Tibial artery (tissue), 4 donors: ENCODE measurements around the gene SLC38A11.

Experiments
- DNase-seq, 2 donors: peaks; one replicate each; pipeline ENCODE4 v3.0.0-alpha.2; 2019
- H3K27ac ChIP-seq, 2 donors: fragments of 200-600 bp; sonication (generic) in 1 of 2; 1 replicate in 1 of 2; 2 replicates in 1 of 2; pipeline ENCODE4 v1.5.1; 2018 to 2019; ENCODE audit warnings: mild to moderate bottlenecking in 1 of 2
- H3K27me3 ChIP-seq, 2 donors: fragments of 200-600 bp; sonication (generic) in 1 of 2; one replicate each; pipeline versions ENCODE4 v1.5.1 to v1.6.0; 2016 to 2019
- H3K36me3 ChIP-seq, 3 donors: fragments of 200-600 bp; sonication (generic) in 2 of 3; one replicate each; pipeline ENCODE4 v1.5.1; 2016 to 2019; ENCODE audit warnings: mild to moderate bottlenecking in 2 of 3
- H3K4me1 ChIP-seq, 4 donors: fragments of 200-600 bp; sonication (generic) in 2 of 4; 1 replicate in 3 of 4; 2 replicates in 1 of 4; pipeline ENCODE4 v1.5.1; 2016 to 2019
- H3K4me3 ChIP-seq, 2 donors: fragments of 200-600 bp; sonication (generic) in 1 of 2; 1 replicate in 1 of 2; 2 replicates in 1 of 2; pipeline ENCODE4 v1.5.1; 2018 to 2019; ENCODE audit warnings: mild to moderate bottlenecking in 2 of 2
- H3K9me3 ChIP-seq, 3 donors: fragments of 200-600 bp; sonication (generic) in 1 of 3; one replicate each; pipeline ENCODE4 v1.5.1; 2016 to 2019
- CTCF ChIP-seq, 2 experiments: fragments of 200-600 bp in 1 of 2; fragments of 450-650 bp in 1 of 2; IDR thresholded peaks; one replicate each; pipeline ENCODE4 v1.5.1; 2017 to 2019; ENCODE audit warnings: antibody characterized with exemption in 2 of 2, mild to moderate bottlenecking in 1 of 2, moderate library complexity in 1 of 2
- intact Hi-C: fragments of 100-400 bp; cut with DNase I; formaldehyde crosslinking; loops from one replicate; pipeline ENCODE4 v1.15.0; 2023; ENCODE audit warnings: low total_unique reads

Gene SLC38A11

GRCh38 chr2:164954186-164954585, 1.1 kb downstream of the SLC38A11 start:
- no peaks in the 10 kb centered on the region for H3K27me3 ChIP-seq
- no peaks in the 10 kb centered on the region for H3K36me3 ChIP-seq
- H3K4me1 ChIP-seq, result peaks cover 0 to 13% (median 6%) of the 10 kb centered on the region in 4 donors
- H3K27ac ChIP-seq, result no peak overlapping the region
- TF ChIP-seq CTCF (IDR thresholded peaks at IDR 0.05), result no peak
- no peak for DNase-seq
- intact Hi-C loops, result no loop called here
- H3K9me3 ChIP-seq, result no peaks in the 10 kb centered on the region
- H3K4me3 ChIP-seq, result no peak overlapping the region

GRCh38 chr2:164953279-164953678, 2.0 kb downstream of the SLC38A11 start:
- Histone ChIP-seq H3K9me3 (no peaks in the 10 kb centered on the region), H3K27ac (no peak overlapping the region), H3K4me1 (peaks cover 0 to 13% (median 6%) of the 10 kb centered on the region in 4 donors), H3K27me3 (no peaks in the 10 kb centered on the region), H3K36me3 (no peaks in the 10 kb centered on the region), H3K4me3 (no peak overlapping the region)
- TF ChIP-seq CTCF (IDR thresholded peaks at IDR 0.05), result no peak
- no peak for DNase-seq
- intact Hi-C loops, result no loop called here

- intact Hi-C loops, result no loop called here
- H3K4me1 ChIP-seq, result peaks cover 0 to 13% (median 6%) of the 10 kb centered on the region in 4 donors
These were observed 3.1 kb downstream of the SLC38A11 start for GRCh38 chr2:164952057-164952702.

GRCh38 chr2:164948540-164948939, 6.8 kb downstream of the SLC38A11 start:
- H3K36me3 ChIP-seq, result no peaks in the 10 kb centered on the region
- no peak for DNase-seq
- TF ChIP-seq CTCF (IDR thresholded peaks at IDR 0.05), result no peak
- H3K4me3 ChIP-seq, result no peak overlapping the region
- no peaks in the 10 kb centered on the region for H3K4me1 ChIP-seq
- H3K27ac ChIP-seq, result no peak overlapping the region
- no peaks in the 10 kb centered on the region for H3K27me3 ChIP-seq
- intact Hi-C loops, result no loop called here
- no peaks in the 10 kb centered on the region for H3K9me3 ChIP-seq

More at GRCh38 chr2:164952057-164952702, 3.1 kb downstream of the SLC38A11 start:
- no peaks in the 10 kb centered on the region for H3K36me3 ChIP-seq
- no peak for DNase-seq
- H3K9me3 ChIP-seq, result no peaks in the 10 kb centered on the region
- H3K27me3 ChIP-seq, result no peaks in the 10 kb centered on the region
- no peak for TF ChIP-seq CTCF (IDR thresholded peaks at IDR 0.05)
- no peak overlapping the region for H3K4me3 ChIP-seq
- H3K27ac ChIP-seq, result no peak overlapping the region

GRCh38 chr2:164947281-164947680, 8.0 kb downstream of the SLC38A11 start:
- Histone ChIP-seq H3K4me3 (no peak overlapping the region), H3K9me3 (no peaks in the 10 kb centered on the region), H3K27ac (no peak overlapping the region), H3K27me3 (no peaks in the 10 kb centered on the region), H3K4me1 (no peaks in the 10 kb centered on the region), H3K36me3 (no peaks in the 10 kb centered on the region)
- DNase-seq, result no peak
- TF ChIP-seq CTCF (IDR thresholded peaks at IDR 0.05), result no peak
- intact Hi-C loops, result no loop called here

- intact Hi-C loops, result no loop called here
- Histone ChIP-seq H3K4me1 (no peaks in the 10 kb centered on the region), H3K27ac (no peak overlapping the region), H3K36me3 (no peaks in the 10 kb centered on the region), H3K27me3 (no peaks in the 10 kb centered on the region), H3K4me3 (no peak overlapping the region), H3K9me3 (no peaks in the 10 kb centered on the region)
- no peak for DNase-seq
- no peak for TF ChIP-seq CTCF (IDR thresholded peaks at IDR 0.05)
These were observed 12.0 kb downstream of the SLC38A11 start for GRCh38 chr2:164943289-164943688.
